HCT116 (cell line): ENCODE results near the gene LPAR6.

Source experiments
- EGR1 ChIP-seq: IDR thresholded peaks from 2 replicates; pipeline ENCODE4 v1.6.1; 2012; ENCODE audit warnings: low read depth
- ELF1 ChIP-seq: IDR thresholded peaks from 2 replicates; pipeline ENCODE4 v1.6.1; 2012; ENCODE audit warnings: low read depth, borderline replicate concordance
- EZH2 ChIP-seq: fragments of 200-600 bp; sonication (generic); IDR thresholded peaks from 2 replicates; pipeline ENCODE4 v1.6.1; 2017; ENCODE audit warnings: antibody characterized with exemption, mixed run types
- EZH2phosphoT487 ChIP-seq: fragments of 200-600 bp; IDR thresholded peaks from 2 replicates; pipeline ENCODE4 v1.6.1; 2018; ENCODE audit warnings: antibody characterized with exemption, borderline replicate concordance
- JUND ChIP-seq: IDR thresholded peaks from 2 replicates; pipeline ENCODE4 v1.6.1; 2012
- MAX ChIP-seq: IDR thresholded peaks from 2 replicates; pipeline ENCODE4 v1.6.1; 2012
- POLR2A ChIP-seq: IDR thresholded peaks from 2 replicates; pipeline ENCODE4 v1.7.0; 2011; ENCODE audit warnings: borderline replicate concordance; ENCODE audit not compliant: insufficient read depth, insufficient read length; ENCODE audit errors: extremely low read depth
- RAD21 ChIP-seq: IDR thresholded peaks from 2 replicates; pipeline ENCODE4 v1.6.1; 2012; ENCODE audit warnings: low read depth, mild to moderate bottlenecking
- YY1 ChIP-seq: IDR thresholded peaks from 2 replicates; pipeline ENCODE4 v1.6.1; 2011; ENCODE audit warnings: low read length, low read depth, moderate library complexity, mild to moderate bottlenecking; ENCODE audit not compliant: insufficient replicate concordance; ENCODE audit errors: extremely low read depth
- ZNF274 ChIP-seq: fragments of 200-500 bp; sonication (Bioruptor generic); IDR thresholded peaks from 2 replicates; pipeline ENCODE4 v1.6.1; 2014; ENCODE audit warnings: mild to moderate bottlenecking, low read depth, low read length, inconsistent platforms
- TF ChIP-seq, protein P1 (sequence below), 3 experiments: fragments of 200-600 bp in 1 of 3; sonication (generic) in 1 of 3; IDR thresholded peaks in 2 of 3; conservative IDR thresholded peaks in 1 of 3; 2 replicates each; pipeline ENCODE4 v1.5.1; 2012 to 2017; ENCODE audit warnings: low read depth in 2 of 3, low read length in 2 of 3, antibody characterized with exemption in 1 of 3, borderline replicate concordance in 1 of 3, control low read depth in 1 of 3, mild to moderate bottlenecking in 1 of 3, mixed read lengths in 1 of 3, mixed run types in 1 of 3, moderate library complexity in 1 of 3; ENCODE audit not compliant: insufficient read depth in 1 of 3
- TF ChIP-seq, protein P2 (sequence below): IDR thresholded peaks from 2 replicates; pipeline ENCODE4 v1.6.1; 2012
- TF ChIP-seq, protein P3 (sequence below): IDR thresholded peaks from 2 replicates; pipeline ENCODE4 v1.6.1; 2011; ENCODE audit warnings: mild to moderate bottlenecking, low read length, moderate library complexity; ENCODE audit not compliant: insufficient replicate concordance; ENCODE audit errors: extremely low read depth

- TF ChIP-seq POLR2A = no peak
- TF ChIP-seq RAD21 = no peak
- TF ChIP-seq, protein P1, sequence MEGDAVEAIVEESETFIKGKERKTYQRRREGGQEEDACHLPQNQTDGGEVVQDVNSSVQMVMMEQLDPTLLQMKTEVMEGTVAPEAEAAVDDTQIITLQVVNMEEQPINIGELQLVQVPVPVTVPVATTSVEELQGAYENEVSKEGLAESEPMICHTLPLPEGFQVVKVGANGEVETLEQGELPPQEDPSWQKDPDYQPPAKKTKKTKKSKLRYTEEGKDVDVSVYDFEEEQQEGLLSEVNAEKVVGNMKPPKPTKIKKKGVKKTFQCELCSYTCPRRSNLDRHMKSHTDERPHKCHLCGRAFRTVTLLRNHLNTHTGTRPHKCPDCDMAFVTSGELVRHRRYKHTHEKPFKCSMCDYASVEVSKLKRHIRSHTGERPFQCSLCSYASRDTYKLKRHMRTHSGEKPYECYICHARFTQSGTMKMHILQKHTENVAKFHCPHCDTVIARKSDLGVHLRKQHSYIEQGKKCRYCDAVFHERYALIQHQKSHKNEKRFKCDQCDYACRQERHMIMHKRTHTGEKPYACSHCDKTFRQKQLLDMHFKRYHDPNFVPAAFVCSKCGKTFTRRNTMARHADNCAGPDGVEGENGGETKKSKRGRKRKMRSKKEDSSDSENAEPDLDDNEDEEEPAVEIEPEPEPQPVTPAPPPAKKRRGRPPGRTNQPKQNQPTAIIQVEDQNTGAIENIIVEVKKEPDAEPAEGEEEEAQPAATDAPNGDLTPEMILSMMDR (IDR thresholded peaks at IDR 0.05 in 2 of 3, conservative IDR thresholded peaks at IDR 0.05 in 1 of 3; ENCODE audit: borderline replicate concordance in 1 of 3, insufficient read depth in 1 of 3, low read depth in 2 of 3, low read length in 2 of 3) = no peak
- no peak for TF ChIP-seq EGR1
- TF ChIP-seq ZNF274 = no peak
- TF ChIP-seq EZH2 = no peak
- TF ChIP-seq MAX = no peak
- no peak for TF ChIP-seq ELF1
- no peak for TF ChIP-seq EZH2phosphoT487
- TF ChIP-seq, protein P2, sequence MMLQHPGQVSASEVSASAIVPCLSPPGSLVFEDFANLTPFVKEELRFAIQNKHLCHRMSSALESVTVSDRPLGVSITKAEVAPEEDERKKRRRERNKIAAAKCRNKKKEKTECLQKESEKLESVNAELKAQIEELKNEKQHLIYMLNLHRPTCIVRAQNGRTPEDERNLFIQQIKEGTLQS = no peak
- no peak for TF ChIP-seq JUND
- TF ChIP-seq, protein P3, sequence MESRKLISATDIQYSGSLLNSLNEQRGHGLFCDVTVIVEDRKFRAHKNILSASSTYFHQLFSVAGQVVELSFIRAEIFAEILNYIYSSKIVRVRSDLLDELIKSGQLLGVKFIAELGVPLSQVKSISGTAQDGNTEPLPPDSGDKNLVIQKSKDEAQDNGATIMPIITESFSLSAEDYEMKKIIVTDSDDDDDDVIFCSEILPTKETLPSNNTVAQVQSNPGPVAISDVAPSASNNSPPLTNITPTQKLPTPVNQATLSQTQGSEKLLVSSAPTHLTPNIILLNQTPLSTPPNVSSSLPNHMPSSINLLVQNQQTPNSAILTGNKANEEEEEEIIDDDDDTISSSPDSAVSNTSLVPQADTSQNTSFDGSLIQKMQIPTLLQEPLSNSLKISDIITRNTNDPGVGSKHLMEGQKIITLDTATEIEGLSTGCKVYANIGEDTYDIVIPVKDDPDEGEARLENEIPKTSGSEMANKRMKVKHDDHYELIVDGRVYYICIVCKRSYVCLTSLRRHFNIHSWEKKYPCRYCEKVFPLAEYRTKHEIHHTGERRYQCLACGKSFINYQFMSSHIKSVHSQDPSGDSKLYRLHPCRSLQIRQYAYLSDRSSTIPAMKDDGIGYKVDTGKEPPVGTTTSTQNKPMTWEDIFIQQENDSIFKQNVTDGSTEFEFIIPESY = no peak
- no peak for TF ChIP-seq YY1
Observed at GRCh38 chr13:48429036-48429435, 16.1 kb upstream of the LPAR6 start.
